PFSK-1 (cell line): ENCODE data around the gene HGFAC.

Experiments used
- FOXP2 ChIP-seq: optimal IDR thresholded peaks from 2 replicates; pipeline ENCODE3; 2011; ENCODE audit warnings: borderline replicate concordance, control low read depth, inconsistent platforms; ENCODE audit not compliant: insufficient read depth; ENCODE audit errors: extremely low read length, extremely low read depth
- POLR2AphosphoS5 ChIP-seq: IDR thresholded peaks from 2 replicates; pipeline ENCODE4 v1.6.1; 2012; ENCODE audit warnings: low read depth, mild to moderate bottlenecking, control low read depth, low read length, moderate library complexity
- TAF1 ChIP-seq: IDR thresholded peaks from 2 replicates; pipeline ENCODE4 v1.6.1; 2012; ENCODE audit warnings: low read length, control low read depth, borderline replicate concordance; ENCODE audit not compliant: insufficient read depth
- TF ChIP-seq, protein P1 (sequence below), 2 experiments: IDR thresholded peaks; 2 replicates each; pipeline versions ENCODE4 v1.6.1 to v1.8.0; 2011 to 2012; ENCODE audit warnings: low read depth in 2 of 2, low read length in 2 of 2, control low read depth in 1 of 2, inconsistent platforms in 1 of 2, mild to moderate bottlenecking in 1 of 2, moderate library complexity in 1 of 2; ENCODE audit not compliant: insufficient read depth in 1 of 2

DNA sequence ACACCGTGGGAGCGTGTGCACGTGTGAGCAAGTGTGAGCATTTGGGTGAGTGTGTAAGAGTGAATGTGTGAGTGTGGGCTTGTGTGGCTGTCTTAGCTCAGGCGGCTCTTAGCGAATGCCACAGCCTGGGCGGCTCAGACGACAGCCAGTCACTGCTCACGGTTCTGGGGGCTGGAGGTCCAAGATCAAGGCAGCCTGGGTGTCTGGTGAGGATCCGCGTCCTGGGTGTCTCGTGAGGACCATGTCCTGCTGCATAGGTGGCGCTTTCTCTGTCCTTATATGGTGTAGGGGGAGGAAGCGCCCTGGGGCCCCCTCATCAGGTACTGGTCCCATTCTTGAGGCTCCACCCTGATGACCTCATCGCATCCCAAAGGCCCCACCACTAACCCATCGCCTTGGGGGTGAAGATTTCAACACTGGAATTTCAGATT, 25.8 kb downstream of the HGFAC start:
- TF ChIP-seq, protein P1, sequence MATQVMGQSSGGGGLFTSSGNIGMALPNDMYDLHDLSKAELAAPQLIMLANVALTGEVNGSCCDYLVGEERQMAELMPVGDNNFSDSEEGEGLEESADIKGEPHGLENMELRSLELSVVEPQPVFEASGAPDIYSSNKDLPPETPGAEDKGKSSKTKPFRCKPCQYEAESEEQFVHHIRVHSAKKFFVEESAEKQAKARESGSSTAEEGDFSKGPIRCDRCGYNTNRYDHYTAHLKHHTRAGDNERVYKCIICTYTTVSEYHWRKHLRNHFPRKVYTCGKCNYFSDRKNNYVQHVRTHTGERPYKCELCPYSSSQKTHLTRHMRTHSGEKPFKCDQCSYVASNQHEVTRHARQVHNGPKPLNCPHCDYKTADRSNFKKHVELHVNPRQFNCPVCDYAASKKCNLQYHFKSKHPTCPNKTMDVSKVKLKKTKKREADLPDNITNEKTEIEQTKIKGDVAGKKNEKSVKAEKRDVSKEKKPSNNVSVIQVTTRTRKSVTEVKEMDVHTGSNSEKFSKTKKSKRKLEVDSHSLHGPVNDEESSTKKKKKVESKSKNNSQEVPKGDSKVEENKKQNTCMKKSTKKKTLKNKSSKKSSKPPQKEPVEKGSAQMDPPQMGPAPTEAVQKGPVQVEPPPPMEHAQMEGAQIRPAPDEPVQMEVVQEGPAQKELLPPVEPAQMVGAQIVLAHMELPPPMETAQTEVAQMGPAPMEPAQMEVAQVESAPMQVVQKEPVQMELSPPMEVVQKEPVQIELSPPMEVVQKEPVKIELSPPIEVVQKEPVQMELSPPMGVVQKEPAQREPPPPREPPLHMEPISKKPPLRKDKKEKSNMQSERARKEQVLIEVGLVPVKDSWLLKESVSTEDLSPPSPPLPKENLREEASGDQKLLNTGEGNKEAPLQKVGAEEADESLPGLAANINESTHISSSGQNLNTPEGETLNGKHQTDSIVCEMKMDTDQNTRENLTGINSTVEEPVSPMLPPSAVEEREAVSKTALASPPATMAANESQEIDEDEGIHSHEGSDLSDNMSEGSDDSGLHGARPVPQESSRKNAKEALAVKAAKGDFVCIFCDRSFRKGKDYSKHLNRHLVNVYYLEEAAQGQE (IDR thresholded peaks at IDR 0.05; ENCODE audit: insufficient read depth in 1 of 2, low read depth in 2 of 2, low read length in 2 of 2) = no peak
- TF ChIP-seq TAF1 (no peak), POLR2AphosphoS5 (no peak), FOXP2 (no peak)
